DMS79 (cell line): Measurements from ENCODE around the gene OR10H5.
A peak's percentile ranks its signal among the peaks of the same experiment; 100 is the strongest.
"Not testable (repeated sequence)": the region's sequence is repeated elsewhere in the genome, so short reads cannot be mapped to it uniquely, and the experiment has no call there.

Experiments
- DNase-seq: peaks from one replicate; lab custom pipeline; 2025; lab: John Stamatoyannopoulos, UW

Gene OR10H5

DNA sequence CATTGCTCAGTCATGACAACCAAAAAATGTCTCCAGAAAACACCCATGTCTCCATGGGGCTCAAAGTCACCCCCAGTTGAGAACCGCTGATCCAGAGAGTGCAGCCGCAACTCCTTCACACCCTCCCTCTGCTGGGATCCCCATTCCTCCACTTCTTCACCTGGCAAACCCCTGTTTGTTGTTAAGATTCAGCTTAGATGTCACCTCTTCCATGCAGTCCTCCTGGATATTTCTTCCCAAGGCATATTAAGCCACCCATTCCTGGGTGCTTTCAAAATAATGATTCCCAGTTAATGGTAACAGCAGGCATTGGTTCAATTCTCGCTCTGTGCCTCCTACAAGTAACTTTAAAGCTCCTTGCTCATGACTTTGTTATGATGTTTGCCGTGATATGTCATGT lies 24.0 kb downstream of the OR10H5 start:
- no peak for DNase-seq

DNA sequence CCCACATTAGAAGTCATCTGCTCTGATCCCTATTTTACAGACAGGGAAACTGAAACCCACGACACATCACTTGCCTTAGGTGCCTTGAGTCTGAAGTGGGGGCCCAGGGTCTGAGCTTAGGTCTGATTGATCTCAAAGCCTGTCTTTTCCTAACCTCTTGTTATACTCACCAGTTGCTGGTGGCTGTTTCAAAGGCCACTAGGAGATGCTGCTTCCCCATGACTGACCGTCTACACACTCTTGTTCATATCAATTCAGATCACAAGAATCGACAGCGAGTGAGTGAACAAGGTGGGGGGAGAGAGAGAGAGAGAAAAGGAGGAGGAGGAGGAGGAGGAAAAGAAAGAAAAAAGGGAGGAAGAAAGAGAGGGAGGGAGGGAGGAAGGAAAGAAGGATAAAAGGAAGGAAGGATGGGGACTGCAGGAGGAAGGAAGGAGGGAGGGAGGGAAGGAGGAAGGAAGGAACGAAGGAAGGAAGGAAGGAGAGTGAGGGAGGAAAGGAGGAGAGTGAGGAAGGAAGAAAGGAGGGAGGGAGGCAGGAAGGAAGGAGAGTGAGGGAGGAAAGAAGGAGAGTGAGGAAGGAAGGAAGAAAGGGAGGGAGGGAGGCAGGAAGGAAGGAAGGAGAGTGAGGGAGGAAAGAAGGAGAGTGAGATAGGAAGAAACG lies 24.7 kb downstream of the OR10H5 start:
- DNase-seq = no peak

DNA sequence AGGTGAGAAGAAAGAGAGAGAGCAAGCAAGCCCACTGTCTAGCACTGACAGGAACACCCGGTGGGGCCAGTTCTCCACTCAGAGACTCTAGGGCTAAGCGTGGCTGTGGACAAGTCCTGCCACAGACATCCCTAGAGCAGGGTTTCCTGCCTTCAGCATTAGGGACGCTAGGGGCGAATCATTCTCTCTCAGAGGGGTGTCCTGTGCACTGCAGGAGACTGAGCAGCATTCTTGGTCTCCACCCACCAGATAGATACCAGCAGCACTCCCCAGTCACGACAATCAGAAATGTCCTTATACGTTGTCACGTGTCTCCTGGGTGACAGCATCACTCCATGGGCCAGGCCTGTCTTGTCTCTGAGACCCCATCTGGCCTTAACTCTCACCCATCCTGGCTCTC lies 26.5 kb downstream of the OR10H5 start:
- DNase-seq = no peak

DNA sequence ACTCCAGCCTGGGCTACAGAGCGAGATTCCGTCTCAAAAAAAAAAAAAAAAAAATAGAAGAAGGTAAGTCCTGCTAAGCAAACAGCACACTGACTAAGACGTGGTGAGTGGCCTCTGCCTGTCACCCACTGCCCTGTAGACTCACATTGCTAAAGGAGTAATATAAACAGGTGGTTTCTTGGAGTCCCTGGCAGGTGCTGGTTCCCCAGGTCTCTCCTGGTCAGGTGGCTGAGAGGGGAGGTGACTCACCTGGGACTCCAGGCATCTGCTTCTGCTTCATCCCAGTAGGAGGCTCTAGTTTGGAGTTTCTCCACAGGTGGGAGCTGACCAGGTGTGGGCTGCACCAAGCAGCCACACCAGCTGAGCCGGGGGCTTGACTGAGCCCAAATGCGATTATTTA lies 27.8 kb downstream of the OR10H5 start, which contains the start of gene OR10H1:
Gene OR10H1, minus strand, starts transcription at position 359 of the 400 bp plus-strand sequence. CDS start 7,627 bp downstream, outside the sequence.
- no peak for DNase-seq

DNA sequence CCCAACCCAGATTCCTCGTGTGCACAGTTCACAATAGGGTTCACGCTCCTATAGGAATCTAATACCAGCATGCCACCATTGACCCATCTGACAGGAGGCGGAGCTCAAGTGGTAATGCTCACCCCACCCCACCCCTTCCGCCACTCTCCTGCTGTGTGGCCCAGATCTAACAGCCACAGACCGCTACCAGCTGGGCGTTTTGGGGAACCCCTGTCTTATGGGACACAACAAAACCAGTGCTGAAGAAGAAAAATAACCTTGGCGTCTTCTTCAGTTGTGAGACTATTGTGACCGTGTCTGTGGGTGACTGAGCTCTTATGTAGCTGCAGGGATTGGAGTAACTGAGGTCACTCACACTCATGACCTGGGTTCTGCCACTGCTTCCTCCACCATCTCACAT lies 33.2 kb downstream of the OR10H5 start:
- DNase-seq = no peak

DNA sequence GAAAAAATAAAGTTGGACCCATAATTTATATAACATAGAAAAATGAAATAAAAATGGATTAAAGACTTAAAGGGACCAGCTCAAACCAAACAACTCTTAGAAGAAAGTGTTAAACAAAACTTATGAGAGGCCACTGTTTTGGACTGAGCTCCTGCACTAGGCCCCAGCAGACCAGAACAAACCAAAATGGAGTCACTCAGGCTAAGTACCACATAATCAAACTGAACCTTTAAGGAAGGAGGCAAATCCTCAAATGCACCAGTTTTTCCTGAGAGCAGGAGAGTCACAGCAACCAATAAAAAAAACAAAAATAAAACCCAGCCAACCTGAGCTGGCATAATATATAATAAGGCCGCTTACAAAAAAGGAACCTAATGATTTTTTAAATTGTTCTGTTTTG lies 38.3 kb downstream of the OR10H5 start:
- no peak for DNase-seq

DNA sequence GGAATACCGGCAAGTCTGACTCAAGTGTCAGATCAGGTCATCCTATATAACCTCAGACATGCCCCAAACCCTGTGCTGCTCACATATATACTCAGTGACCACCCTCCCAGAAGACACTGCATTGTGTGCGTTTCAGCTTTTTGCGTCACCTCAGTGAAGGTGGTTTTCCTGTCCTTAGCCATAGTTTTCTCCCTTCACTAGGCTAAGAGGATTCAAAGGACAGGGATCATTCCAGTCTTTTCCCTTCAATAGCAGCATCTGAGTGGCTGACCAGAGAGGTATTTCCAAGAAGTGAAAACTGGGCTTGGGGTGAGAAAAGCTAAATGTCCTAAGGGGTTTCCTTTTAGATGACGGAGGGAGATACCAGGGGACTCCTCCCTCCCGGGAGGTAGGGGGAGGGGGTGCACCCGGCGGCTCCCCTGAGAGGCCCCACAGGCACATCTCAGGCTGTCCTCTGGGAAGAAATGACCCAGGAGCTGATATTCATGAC lies 40.7 kb downstream of the OR10H5 start:
- no peak for DNase-seq

DNA sequence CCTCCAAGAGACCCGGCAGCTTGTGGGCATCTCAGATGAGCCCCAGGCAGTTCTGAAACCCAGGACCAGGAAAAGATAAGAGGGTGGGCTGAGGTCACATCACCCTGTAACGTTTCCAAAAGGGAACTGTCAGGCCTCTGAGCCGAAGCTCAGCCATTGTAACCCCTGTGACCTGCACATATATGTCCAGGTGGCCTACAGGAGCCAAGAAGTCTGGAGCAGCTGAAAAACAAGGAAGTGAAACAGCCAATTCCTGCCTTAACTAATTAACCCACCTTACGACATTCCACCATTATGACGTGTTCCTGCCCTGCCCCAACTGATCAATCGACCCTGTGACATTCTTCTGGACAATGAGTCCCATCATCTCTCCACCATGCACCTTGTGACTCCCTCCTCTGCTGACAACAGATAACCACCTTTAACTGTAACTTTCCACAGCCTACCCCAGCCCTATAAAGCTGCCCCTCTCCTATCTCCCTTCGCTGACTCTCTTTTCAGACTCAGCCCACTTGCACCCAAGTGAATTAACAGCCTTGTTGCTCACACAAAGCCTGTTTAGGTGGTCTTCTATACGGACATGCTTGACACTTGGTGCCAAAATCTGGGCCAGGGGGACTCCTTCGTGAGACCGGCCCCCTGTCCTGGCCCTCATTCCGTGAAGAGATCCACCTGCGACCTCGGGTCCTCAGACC lies 41.3 kb downstream of the OR10H5 start:
- DNase-seq = not testable (repeated sequence)

DNA sequence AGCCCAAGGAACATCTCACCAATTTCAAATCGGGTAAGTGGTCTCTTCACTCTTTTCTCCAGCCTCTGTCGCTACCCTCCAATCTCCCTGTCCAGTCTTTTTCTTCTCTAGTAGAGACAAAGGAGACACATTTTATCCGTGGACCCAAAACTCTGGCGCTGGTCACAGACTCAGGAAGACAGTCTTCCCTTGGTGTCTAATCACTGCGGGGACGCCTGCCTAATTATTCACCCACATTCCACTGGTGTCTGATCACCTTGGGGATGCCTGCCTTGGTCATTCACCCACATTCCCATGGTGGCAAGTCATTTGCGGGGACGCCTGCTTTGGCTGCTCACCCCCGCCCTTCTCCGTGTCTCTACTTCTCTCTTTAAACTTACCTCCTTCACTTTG lies 41.8 kb downstream of the OR10H5 start:
- DNase-seq = no peak

DNA sequence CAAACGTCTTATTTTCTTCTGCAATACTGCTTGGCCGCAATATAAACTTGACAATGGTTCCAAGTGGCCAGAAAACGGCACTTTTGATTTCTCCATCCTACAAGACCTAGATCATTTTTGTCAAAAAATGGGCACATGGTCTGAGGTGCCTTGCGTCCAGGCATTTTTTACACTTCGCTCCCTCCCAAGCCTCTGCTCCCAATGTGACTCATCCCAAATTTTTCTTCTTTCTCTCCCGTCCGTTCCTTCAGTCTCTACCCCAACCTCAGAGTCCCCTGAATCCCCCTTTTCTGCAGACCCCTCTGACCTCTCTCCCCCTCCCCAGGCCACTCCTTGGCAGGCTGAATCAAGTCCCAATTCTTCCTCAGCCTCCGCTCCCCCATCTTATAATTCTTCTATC lies 42.3 kb downstream of the OR10H5 start:
- DNase-seq = no peak

DNA sequence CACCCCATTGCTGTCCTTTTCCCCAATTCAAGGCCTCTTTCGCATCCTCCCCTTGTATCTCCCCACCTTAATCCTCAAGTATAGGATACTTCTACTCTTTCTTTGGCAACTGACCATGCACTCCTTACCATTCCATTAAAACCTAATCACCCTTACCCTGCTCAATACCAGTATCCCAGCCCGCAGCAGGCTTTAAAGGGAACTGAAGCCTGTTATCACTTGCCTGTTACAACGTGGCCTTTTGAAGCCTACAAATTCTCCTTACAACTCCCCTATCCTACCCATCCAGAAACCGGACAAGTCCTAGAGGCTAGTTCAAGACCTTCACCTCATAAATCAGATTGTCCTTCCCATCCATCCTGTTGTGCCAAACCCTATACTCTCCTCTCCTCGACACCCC lies 44.2 kb downstream of the OR10H5 start:
- DNase-seq = no peak

DNA sequence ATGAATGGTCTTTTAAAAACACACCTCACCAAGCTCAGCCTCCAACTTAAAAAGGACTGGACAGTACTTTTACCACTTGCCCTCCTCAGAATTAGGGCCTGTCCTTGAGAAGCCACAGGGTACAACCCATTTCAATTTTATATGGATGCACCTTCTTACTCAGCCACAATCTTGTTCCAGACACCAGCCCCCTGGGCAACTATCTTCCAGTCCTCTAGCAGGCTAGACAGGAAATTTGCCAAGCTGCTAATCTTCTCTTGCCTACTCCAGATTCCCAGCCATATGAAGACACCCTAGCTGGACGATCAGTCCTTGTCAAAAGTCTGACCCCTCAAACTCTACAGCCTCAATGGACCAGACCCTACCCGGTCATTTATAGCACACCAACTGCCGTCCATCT lies 46.8 kb downstream of the OR10H5 start:
- DNase-seq = not testable (repeated sequence)

DNA sequence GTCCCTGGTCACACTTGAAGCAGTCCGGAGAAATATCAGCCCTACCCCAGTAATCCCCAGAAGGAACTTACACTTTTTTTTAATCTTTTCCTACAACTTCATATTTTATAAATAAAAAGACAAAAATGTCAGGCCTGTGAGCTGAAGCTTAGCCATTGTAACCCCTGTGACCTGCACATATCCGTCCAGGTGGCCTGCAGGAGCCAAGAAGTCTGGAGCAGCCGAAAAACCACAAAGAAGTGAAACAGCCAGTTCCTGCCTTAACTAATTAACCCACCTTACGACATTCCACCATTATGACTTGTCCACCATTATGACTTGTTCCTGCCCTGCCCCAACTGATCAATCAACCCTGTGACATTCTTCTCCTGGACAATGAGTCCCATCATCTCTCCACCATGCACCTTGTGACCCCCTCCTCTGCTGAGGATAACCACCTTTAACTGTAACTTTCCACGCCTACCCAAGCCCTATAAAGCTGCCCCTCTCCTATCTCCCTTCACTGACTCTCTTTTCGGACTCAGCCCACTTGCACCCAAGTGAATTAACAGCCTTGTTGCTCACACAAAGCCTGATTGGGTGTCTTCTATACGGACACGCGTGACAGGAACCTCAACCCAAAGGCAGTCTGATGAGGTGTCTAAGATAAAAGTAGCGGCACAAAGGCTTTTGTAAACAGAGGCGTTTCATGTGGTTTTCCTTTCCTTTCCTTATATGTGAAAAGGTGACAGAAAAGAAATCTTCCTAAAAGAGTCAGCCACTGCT lies 48.3 kb downstream of the OR10H5 start:
- not testable (repeated sequence) for DNase-seq

DNA sequence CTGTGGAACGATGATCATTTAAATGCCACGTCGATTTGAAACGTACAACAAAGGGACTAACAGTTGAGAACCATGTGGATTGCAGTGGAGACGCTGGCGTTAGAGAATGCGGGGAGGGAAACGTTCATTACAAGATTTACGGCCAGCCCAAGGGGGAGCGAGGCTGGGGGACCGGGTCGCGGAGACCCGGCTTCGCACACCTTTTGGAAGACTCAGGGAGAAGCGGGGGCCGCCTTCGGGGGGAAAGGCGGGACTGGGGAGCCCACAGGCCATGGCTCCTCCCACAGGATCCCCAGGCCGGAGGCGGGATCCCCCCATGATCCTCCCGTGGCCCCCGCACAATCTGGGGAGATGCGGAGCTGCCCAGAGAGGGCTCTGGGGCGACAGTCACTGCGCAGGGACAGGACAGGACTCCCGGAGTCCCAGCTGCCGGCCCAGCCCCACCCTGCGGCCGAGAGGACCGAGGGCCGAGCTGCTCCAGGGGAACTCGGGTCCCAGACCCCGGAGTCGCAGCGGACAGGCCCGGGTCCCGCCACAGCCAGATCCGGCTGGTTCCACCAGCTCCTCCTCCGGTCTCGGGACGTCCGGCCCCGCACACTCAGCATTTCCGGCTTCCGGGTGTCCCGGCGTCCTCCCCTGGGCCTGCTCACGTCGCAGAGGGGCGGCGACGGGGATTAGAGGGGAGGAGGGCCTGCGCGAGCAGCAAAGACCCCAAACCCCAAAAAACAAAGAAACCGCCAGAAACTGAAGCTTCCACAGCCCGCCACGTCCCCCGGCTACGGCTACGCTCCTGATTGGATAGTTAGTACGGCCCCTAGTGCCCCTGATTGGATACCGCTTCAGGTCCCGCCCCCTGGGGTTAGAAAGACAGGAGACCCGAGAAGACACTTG lies 49.1 kb downstream of the OR10H5 start:
- peak; percentile 97 for DNase-seq

DNA sequence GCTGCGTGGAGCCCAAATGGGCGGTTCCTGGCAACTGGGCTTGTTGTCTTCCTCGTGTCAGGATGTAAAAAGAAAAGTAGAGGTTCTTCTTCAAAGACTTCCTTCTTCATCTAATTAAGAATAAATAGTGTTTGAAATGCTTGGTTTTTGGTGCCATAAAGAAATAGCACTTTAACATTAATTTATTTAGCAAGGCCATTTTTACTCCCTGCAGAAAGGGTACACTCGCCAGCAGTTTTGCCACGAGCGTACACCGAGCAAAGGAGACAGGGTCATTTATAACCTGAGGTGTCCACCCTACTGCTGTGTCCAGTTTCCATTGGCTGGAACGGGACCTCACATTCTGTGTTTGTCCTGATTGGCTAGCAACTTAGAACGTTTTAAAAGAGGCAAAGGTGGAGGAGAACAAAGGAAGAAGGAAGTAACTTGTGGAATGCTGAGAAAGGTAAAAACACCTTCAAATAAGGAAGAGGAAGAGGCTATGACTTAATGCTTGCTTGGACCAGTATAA lies 49.8 kb downstream of the OR10H5 start:
- peak; percentile 77 for DNase-seq

DNA sequence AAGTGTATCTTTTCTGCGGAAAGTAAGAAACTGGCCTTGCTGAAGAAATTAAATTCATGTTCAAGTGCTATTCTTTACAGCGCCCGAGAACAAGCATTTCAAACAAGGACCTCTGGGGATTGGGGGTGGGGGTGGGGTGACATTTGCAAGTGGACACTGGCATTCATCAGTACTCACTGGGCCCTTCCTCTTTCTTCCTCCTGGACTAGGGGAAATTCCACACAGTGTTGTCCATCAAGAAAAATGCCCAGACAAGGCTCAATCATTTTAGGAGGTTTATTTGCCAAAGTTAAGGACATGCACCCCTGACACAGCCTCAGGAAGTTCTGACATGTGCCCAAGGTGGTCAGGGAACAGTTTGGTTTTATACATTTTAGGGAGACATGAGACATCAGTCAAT lies 50.9 kb downstream of the OR10H5 start:
- no peak for DNase-seq

DNA sequence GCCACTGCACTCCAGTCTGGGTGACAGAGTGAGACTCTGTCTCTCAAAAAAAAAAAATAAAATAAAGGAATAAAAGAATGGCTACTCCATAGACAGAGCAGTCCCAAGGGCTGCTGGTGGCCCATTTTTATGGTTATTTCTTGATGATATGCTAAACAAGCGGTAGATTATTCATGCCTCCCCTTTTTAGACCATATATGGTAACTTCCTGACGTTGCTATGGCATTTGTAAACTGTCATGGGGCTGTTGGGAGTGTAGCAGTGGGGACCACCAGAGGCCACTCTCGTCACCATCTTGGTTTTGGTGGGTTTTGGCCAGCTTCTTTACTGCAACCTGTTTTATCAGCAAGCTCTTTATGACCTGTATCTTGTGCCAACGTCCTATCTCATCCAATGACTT lies 52.4 kb downstream of the OR10H5 start:
- not testable (repeated sequence) for DNase-seq

DNA sequence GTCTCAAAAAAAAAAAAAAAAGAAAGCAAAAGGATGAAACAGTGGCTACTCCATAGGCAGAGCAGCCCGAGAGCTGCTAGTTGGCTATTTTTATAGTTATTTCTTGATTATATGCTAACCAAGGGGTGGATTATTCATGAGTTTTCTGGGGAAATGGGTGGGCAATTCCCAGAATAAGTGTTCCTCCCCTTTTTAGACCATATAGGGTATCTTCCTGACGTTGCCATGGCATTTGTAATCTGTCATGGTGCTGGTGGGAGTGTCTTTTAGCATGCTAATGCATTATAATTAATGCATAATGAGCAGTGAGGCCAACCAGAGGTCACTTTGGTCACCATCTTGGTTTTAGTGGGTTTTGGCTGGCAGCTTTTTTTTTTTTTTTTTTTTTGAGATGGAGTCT lies 53.4 kb downstream of the OR10H5 start:
- no peak for DNase-seq

DNA sequence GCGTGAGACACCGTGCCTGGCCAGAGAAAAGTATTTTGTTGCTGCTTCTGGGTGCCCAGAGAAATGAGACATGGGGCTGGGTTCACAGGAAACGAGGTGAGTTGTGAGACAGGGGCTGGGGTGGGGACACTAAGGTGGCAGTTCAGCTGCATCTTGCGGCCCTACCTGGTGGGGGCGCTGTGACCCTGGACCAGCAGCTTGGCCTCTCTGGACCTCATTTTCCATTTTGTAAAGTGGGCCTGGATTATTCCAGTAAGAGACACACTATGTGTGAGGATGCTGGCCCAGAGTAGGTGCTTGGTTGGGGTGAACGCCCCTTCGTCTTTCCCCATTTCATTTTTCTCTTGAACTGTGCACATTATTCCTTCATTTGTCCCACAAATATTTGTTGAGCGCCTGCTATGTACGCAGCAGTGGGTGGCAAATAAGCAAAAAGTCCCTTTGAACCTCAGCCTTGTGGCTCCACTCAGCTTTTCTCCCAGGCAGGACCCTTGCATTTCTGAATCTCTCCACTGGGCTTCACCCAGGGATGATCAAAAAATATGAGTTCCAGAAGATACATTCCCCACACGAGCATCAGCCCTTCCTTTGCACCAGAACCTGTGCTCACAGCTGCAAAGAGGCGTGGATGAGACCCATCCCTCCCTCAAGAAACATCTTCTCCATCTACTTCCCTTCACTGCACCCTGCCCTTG lies 54.6 kb downstream of the OR10H5 start:
- no peak for DNase-seq

DNA sequence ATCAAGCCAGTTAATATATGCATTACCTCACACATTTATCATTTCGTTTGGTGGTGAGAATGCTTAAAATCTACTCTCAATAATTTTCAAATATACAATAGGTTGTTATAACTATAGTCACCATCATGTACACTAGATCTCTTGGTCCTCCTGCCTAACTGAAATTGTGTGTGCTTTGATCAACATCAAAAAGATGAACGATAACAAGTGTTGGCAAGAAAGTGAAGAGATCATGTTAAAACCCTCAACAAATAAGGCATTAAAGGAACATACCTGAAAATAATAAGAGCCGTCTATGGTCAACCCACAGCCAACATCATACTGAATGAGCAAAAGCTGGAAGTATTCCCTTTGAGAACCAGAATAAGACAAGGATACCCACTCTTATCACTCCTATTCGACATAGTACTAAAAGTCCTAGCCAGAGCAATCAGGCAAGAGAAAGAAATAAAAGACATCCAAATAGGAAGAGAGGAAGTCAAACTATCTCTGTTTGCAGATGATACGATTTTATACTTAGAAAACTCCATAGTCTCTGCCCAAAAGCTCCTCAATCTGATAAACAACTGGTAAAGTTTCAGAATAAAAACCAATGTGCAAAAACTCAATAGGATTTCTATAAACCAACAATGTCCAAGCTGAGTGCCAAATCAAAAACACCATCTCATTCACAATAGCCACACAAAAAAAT lies 55.9 kb downstream of the OR10H5 start:
- DNase-seq = no peak

DNA sequence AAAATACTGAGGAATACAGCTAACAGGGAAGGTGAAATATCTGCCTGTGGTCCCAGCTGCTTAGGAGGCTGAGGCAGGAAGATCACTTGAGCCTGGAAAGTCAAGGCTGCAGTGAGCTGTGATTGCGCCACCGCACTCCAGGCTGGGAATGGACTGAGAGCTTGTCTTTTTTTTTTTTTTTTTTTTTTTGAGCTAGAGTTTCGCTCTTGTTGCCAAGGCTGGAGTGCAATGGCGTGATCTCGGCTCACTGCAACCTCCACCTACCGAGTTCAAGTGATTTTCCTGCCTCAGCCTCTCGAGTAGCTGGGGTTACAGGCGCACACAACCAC lies 56.4 kb downstream of the OR10H5 start:
- peak; percentile 57 for DNase-seq
